ENCODE measurements around the gene UHRF2. TPM values are rescaled to one million over a fixed set of nuclear protein-coding genes. Genes with fewer than 3 reads are reported as not detected.

UHRF2 gene, protein sequence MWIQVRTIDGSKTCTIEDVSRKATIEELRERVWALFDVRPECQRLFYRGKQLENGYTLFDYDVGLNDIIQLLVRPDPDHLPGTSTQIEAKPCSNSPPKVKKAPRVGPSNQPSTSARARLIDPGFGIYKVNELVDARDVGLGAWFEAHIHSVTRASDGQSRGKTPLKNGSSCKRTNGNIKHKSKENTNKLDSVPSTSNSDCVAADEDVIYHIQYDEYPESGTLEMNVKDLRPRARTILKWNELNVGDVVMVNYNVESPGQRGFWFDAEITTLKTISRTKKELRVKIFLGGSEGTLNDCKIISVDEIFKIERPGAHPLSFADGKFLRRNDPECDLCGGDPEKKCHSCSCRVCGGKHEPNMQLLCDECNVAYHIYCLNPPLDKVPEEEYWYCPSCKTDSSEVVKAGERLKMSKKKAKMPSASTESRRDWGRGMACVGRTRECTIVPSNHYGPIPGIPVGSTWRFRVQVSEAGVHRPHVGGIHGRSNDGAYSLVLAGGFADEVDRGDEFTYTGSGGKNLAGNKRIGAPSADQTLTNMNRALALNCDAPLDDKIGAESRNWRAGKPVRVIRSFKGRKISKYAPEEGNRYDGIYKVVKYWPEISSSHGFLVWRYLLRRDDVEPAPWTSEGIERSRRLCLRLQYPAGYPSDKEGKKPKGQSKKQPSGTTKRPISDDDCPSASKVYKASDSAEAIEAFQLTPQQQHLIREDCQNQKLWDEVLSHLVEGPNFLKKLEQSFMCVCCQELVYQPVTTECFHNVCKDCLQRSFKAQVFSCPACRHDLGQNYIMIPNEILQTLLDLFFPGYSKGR
- 20.0 to 28.2 TPM (median 27.0 TPM) in 5 replicates for total RNA-seq (2022; extraction: Qiagen RNA extraction)

DNA sequence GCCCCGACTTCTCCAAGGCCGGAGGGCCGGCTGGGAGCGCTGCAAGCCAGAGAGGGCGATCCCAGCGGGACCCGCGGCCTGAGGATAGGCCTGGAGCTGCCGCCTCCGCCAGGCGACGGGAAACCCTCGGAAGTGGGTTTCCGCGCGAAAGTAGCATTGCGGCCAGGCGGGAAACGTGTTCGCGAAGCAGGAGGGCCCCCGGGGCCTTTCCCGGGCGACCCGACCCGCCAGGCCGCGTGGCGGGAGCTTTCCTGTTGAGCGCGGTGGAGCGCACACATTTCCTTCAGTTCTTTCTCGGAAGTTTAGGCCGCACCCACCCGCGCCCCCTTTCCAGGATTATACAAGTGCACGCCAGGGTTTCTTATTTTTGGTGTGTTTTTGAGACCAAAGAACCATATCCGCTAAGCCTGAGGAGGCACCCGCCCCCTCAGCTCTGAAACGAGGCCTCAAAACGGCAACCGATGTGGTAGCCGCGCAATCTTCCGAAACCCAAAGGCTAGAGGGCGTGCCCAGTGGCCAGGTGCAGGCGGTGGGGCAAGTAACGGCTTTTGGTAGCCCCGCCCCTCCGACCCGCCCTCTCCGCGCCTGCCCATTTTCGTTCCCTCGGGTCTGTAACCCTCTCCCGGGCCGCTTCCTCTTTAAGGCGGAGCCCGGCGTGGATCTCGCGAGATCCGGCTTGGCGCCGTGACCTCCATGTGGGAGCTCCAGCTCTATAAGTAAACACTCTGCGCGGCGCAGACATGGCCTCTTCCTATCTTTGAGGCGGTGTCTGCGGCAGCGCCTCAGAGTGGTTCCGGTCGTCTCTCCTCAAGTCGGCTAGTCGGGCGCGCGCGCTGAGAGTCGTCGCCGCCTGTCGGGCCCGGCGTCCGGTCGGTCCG, at the start of gene UHRF2:
TSS of gene UHRF2 (plus strand) at position 713 of the 878 bp plus-strand sequence. CDS start 292 bp downstream, outside the sequence.

Other genes with a start within 250 kb of the UHRF2 start
- gene IL33, start 197.4 kb upstream of the UHRF2 start, total RNA-seq (2022; extraction: Qiagen RNA extraction): 0.11 to 0.48 TPM (median 0.27 TPM) in 5 replicates
- gene TPD52L3, start 84.8 kb upstream of the UHRF2 start, total RNA-seq (2022; extraction: Qiagen RNA extraction): not detected in 5 replicates
- 12.0 to 14.9 TPM (median 13.9 TPM) in 5 replicates for gene GLDC, start 232.5 kb downstream of the UHRF2 start, total RNA-seq (2022; extraction: Qiagen RNA extraction)

All from A549 treated with dexamethasone at 1 μM for 4 hours (cell line).